Stimulated activated CD4-positive, alpha-beta T cell treated with anti-CD3 and anti-CD28 coated beads, Interleukin-15, amount 100 ng/mL, for 24 hours (primary cell): ENCODE results near the gene ADAMTS5.

Experiments used
- DNase-seq: peaks from one replicate; pipeline ENCODE4 v3.0.0-alpha.2; 2020

The ADAMTS5 gene

DNA sequence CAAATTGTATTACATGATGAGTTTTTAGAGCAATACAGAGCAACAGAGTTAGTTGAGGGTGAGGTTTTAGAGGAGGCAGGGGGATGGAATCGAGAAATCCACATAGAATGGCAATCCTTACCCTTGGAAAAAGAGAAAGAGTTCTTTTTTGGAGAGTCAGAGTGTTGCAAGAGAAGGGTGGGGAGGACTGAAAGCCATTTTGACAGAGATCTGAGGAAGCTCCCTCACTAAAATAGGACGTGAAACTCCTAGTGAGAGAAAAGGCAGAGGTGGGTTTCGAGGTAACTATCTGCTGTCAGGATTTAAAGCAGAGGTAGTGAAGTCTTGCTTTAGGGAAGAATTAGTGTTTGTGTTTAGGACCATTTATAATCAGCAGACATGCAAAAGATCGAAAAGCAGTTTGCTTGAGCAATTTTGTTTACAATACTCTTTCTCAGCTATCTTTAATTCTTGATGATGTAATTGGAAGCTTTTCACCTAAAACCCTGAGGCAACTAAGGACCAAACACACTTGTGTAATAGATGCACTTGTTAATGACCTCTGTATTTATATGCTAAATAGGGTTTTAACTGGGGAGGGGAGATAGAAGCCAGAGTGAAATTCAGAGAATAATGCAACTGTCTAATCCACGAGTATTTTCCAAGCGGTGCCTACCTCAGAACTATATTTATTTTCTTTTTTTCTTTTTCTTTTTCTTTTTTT is 20.0 kb downstream of the ADAMTS5 start:
- DNase-seq, result no peak

DNA sequence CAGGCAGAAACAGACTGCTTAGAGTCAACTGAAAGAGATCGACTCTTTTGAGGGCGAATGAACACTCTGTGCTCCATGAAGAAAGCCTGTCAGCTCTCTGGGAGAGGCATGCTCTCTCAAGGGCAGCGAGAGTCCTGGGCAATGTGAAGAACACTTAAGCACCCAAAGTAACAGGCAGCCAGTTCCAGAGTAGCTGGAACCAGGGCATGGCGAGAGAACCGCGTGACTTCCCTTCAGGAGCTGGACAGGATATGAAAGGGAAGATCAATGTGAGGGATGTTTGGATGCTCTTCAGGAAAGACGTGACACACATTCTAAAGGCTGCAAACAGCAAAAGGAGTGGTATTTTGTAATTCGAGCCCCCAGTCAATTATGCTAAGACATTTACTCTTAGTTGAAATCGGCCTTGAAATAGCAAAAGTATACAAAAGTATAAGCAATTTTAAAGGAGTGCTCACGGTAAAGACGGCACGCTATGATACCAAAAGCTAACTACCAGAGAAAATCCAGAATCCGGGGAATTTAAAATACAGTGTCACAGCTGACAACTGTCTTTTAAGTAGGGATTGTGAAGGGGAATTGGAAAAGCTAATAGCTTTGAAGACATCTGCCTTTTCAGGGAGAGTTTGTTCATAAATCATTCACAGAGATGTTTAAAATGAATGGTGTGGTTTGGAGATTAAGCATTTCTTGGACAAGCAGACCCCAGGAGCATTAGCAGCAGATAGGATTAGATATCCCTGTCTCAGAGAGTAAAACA is 20.8 kb downstream of the ADAMTS5 start:
- DNase-seq, result no peak

DNA sequence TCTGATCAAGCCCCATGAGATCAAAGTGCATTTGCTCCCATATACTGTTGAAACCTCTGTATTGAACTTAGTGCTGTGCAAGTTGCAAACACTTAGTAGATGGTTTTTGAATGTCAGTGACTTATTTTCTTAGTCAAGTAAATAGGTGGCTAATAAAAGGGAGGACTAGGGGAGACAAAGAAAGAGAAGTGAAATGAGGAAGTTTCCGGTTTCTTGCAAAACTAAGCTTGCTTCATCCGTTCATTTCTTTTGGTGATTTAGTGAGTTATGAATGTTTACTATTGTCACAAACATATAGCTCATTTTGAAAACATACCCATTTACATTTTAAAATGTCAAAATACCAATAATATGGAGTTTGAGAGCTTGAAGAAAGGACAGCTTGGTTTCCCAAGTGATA is 23.0 kb downstream of the ADAMTS5 start:
- no peak for DNase-seq

DNA sequence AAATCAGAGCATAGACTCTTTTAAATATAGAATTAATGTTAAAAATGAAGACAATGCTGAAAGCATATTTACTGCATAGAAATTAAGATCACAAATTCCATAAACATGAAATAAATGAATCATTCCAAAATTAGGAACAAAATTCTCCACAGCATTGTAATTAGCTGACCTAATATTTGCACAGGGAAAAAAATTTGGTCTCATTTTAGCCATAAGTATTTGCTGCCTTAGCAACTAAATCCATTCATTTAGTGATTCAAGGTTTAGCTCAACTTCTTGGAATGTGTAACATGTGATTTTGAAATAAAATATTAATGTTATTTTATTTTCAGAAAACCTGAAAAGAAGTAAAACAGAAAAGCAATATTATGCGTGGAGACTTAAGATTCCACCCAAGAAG is 25.5 kb downstream of the ADAMTS5 start:
- no peak for DNase-seq

DNA sequence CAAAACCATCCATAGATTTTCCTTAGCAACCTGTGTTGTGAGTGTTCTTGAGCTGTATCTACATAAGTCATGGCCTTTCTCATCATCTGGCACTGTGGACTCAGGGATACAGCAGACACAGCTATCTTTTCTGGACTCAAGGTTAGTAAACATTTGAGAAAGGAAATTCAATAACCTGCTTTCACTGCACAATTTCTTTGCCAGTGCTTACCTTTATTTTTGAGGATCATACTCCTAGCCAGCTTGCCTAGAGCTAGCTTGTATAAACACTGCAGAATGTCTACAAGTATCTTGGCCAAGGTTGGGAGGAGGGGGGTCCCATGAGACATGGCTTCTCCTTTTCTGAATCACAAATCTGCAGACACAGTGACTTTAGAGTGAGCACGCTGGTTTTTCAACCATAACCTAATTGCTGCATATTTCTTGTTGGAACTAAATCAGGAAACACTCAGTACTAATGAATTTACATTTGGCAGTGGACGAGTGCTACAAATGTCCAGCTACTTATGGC is 27.2 kb downstream of the ADAMTS5 start:
- DNase-seq, result no peak

DNA sequence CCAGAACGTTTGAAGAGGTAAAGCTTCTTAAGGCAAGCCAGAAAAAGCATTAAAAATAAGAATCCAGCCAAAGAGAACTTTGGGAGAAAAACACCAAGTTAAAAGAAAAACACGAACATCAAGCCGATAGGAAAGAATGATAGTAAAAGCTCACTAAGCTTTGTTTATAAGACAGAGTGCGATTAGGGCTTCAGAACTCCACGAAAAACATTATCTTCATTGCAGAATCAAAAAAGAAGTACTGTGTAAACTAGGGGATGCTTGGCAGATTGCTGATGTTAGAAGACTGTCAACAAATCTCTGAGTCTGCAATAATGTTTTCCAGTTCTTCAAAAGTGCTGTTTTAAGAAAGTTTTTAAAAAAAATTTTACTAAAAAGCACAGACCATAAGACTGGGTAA is 30.2 kb downstream of the ADAMTS5 start:
- DNase-seq, result no peak

DNA sequence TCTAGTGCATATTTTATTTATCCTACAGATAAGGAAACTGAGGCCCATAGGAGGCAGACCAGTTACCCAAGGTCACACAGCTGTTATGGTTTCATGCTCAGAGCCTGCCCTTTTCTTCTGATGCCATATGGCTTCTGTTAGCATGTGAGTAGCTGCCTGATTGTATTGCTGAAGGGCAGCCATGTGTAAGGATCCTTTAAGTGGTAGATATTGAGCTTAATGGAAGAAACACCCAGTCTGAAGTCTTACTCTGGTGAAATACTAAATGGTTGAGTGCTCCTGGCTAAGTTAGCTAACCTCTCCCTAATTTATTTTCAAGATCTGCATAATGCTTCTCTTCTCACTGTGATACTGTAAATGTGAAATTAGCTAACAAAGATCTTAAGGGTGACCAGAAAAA is 30.9 kb downstream of the ADAMTS5 start:
- DNase-seq, result no peak

DNA sequence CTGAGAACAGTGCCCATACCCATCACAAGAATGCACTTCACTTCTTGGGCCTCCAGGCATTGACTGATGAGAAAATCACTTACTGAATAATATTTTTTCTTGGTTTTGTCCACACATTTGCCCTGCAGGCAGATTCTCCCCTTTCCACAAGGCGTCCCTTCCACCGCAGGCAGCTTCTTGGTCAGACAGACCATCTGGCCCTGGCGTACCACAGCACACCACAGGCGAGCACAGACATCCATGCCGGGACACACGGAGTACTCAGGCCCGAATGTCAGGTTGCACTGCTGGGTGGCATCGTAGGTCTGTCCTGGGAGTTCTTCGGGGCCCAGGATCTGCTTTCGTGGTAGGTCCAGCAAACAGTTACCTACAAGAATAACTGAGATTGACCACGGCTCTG is 32.5 kb downstream of the ADAMTS5 start:
- DNase-seq, result no peak

DNA sequence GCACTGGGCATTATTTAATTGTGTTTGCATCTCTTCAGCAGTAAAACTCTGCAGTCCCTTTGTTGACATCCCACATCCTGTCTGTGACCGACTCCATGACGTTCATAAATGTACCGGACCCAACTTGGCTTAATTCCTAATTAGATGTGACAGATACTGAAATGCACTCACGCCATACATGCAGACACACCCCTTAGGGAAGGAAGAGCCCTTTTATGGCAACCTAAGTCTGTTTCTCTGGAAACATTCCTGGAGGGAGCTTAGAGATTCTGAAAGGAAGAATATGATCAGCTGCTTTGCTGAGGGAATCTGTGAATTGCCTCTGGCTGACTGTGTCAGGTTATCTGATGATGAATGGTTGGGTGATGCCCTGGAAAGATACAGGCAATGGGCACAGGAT is 33.4 kb downstream of the ADAMTS5 start:
- DNase-seq, result no peak

DNA sequence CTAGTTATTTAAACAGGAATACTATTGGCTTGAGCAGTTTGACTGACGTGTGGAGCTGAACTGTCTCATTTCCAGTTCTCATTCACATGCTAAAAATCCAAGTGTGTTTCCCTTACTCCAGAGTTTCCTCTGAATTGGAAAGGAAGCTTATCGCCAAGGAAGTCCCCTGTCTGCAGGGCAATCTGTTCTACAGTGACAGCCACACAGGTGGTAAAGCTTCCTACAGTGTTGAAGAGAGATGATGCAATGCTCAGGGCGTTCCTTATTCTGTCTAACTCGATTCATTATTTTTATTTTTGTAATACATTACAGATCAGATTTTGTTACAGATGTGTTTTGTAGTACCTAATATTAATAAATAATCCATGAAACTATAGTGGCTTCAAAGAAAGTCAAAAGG is 41.3 kb downstream of the ADAMTS5 start:
- no peak for DNase-seq

DNA sequence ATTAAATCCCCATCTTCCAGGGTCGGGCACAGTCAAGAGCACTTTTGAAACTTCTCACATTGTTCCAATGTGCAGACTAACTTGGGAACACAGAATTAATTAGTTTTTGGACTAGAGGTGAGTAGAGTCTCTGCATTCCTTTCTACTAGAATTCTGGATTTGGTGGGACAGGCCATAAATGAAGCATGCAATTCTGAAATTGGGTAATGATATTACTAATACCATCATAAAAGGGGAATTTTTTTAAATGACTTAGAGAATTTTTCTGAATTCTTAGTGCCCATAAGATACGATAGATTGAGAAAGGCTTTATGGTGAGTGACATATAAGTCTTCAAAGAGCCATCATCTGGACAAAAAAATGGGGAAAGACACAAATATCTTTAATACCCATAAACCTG is 41.8 kb downstream of the ADAMTS5 start:
- no peak for DNase-seq

DNA sequence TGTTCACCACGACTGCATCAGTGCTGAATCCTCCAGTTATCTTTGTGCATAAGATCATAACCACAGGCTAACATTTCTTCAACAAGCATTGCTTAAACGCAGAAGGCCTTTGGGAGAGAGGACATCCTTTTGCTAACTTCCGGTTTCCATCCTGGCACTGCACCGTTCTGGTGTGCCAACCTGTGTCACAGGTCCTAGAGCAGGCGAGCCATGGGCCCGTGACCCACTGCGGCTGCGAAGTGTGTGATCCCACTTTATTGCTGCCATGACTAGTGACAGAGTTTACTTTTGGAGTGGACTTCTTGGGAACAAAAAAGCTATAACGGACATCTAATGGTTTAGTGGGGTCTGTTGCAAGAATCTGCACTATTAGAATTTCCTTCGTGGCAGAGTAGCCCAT is 42.9 kb downstream of the ADAMTS5 start:
- DNase-seq, result no peak

DNA sequence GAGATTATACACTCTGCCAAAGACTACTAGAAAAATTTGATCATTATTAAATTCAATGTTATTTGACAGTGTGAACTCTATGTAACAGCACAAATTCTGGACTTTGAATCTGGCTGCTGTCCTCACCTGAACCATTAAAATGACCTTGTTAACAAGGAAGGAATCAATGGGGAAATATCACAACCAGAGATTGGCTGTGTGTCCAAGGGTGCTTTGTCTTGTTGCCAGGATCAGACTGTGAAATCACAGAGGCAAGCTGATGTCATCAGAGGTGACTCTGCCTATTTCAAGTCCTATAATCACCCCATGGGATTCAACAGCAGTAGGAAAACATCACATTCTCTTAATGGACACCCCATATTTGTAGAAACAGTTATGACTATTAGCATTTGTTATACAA is 46.8 kb downstream of the ADAMTS5 start:
- DNase-seq, result no peak

DNA sequence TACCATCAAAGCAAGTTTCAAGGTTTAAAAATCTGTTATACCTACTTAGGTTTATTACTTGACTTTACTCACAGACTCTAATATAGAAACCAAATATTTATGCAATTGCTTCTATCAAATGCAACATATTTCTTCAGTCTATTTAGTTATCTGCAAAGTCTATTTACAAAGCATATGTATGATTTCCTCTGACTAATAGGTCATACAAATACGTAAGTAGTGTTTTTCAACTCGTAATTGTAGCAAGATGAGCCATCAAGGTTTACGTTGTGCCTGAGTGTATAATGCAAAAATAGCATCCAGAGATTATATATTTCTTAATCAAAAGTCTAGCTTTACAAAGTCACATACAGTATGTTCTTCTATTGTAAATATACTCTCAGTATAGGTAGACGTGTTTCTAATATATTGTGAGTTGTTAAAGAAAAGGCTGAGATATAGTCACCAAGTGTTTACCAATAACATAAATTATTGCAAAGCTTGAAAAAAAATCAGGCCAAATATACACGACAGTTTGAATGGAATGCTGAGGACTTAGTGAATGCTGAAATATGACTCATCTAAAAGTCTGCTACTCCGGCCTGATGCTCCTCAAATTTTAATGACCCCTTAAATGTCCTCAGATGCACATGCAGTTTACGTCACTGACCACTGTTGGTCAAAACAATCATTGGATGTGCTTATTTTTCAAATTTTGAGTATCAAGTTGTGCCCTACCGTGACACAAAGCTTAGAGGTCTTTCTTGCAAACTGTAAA is 48.4 kb downstream of the ADAMTS5 start:
- DNase-seq, result no peak

DNA sequence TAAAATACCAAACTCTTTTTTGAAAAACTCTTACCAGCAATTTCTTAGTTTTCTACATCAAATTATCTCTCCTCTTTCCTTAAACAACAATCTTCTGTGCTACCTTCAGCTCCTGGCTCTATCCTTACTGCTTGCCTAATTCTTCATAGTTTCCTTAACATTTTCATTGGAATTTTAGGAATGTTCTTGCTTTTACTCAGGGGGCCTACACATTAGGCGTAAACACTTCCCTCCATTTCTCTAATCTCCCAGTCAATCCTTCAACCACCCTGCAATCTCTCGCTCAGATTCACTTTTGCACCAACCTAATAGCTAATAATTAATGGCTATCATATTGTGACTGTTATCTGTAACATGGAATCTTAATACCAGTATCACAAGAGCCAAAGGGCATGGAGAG is 50.1 kb downstream of the ADAMTS5 start:
- no peak for DNase-seq

DNA sequence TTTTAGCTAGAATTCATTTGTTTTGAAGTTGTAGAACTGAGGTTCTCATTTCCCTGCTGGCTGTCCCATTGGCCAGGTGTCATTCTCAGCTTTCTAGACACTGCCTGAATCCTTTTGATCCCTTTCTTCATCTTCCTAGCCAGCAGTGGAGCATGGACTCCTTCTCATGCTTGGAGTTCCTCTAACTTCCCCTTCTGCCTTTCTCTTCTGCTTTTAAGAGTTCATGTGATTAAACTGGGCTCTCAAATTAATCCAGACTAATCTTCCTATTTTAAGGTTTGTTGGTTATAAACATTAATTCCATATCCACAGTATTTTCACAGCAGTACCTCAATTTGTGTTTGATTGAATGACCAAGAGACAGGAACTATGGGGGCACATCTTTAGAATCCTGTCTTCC is 52.3 kb downstream of the ADAMTS5 start:
- DNase-seq, result no peak

DNA sequence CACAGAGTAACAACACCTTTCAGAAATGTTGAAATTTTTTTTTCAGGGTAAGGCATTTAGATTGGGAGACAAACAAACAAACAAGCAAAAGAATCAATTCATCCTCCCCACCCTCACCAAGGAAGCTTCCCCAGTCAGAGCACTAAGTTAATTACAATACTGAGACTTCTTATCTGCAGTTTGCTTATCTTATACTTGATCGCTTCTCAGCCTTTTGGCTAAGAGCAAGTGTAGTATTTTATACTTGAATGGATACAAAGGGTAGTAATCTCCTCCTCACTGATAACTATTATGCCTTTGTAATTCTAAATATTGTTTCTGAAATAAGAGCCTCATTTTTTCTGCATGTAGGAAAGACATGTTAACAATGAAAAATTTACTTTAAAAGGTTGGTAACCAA is 54.4 kb downstream of the ADAMTS5 start:
- no peak for DNase-seq

DNA sequence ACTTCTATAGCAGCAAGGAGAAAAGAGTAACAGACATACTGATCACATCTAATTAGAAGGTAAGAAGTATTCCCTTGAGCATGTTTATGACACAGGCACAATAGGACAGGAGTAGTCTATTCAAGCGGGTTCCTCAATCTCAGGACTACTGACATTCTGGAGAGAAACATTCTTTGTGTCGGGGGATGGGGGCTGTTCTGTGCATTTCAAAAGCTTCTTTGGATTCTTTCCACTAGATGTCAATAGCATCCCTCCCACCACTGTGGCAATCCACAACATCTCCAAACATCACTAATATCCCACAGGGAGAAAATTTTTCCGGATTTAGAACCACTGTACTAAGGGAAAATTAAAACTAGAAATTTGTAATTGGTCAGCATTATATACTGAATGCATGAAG is 56.9 kb downstream of the ADAMTS5 start:
- no peak for DNase-seq

DNA sequence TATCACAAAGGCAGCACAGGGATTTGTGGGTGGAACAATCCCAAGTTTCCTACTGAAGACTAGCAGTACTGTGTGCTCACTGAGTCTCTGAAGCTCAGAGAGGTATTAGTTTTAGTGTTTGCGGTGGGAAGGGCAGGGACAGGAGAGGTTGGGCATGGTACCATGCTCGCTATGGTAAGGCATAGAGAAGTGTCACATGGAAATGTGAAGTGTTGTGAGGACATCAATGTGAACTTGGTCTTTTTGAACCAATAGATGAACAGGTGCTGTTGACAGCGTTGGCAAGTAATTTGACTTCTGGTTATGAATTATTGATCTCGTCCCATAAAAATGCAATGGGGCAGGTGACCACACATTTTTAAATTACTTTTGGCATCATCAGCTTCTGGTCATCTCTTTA is 65.9 kb downstream of the ADAMTS5 start:
- no peak for DNase-seq

DNA sequence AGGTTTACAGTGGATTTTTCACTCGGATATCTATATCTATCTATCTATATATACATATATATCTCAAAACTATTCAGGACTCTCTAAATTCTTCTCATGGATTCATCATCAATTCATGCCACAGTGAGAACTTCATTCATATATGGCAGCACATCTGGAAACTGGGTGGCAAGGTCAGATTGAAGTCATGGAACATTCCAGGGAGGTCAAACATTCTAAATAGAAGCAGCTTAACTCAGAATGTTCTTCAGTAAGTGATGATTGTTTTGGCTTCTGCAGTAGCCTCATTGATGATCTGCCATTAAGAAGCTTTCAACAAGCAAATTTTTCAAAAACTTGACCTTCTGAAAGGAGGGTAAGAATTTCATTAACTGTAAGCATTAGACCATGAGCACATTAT is 74.7 kb downstream of the ADAMTS5 start:
- no peak for DNase-seq

DNA sequence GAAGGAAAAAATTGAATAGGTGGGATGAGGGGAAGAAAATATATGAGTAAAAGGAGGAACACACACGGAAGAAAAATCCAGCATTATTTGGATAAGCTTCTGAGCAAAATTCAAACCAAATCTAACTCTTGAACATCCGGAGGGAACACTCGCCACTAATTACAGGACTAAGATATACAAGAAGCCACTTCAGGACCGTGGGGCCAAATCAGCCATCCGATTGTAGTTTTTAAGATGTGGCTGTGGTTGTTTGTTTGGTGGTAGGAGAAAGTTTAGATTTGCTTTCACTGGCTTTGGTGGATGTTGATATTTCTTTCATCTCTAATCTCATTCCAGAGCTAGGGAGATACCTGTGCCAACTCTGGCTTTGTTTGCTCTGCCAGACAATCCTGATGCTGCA is 78.0 kb downstream of the ADAMTS5 start:
- DNase-seq, result no peak

DNA sequence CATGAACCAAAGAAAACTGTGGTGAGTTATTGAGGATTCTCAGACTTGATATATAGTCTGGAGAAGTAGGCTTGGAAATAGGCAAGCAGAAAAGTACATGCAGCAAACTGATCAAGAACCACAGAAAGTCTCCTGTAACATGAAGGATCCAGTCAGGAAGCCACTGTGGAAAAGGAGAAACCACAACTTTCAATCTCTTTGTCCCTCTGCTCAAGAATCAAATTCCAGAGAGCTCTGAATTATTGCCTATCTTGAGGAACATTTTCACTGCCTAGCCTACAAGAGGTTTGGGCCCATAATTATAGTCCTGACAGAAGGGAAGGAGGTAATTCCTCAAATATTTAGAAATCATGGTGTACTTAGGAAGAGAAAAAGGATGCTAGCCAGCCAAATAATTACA is 78.6 kb downstream of the ADAMTS5 start:
- DNase-seq, result no peak

DNA sequence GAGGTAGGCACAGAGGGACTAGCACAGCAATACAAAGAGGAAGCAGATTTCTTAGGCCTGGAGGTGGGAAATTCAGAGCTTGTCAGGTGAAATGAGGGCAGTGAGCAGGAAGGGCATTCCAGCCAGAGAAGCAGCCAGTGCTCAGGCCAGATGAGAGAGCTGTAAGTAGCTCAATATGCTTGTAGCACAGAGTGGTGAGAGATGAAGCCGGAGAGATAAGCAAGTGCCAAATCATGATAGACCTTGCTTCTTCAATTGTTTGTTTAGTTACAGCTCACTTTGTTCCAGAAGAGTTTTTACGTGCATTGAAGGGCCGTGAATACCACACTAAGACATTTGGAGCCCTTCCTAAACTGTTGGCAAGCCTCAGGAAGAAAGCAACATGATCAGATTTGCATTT is 79.6 kb downstream of the ADAMTS5 start:
- no peak for DNase-seq

DNA sequence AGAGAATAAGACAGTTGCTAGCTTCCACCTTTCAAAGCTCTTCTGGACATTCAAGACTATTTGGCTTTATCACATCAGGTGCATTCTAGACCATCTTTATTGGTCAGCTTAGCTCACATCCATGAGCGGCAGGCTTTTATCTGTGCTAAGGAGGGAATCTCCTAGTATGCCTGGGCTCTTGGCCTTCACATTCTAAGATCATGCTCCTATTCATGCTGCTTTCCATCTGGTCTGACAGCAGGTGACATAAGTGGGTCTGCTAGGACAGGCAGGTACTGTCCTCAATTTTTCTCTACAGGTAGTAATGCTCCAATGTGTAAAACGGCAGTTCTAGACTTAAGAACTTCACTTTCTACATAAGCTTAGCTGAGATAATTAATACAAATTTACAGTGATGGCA is 82.5 kb downstream of the ADAMTS5 start:
- no peak for DNase-seq
